Activated naive CD4-positive, alpha-beta T cell treated with anti-CD3 and anti-CD28 coated beads, Interleukin-2, amount 10 ng/mL, durations not matched to agents 5 hours and 36 hours (primary cell): ENCODE data around the gene DBX2. TPM values are rescaled to one million over a fixed set of nuclear protein-coding genes. Genes with fewer than 3 reads are reported as not detected.

Experiments used
- total RNA-seq, 2 experiments: library from RNA; stranded (reverse); gene quantifications; one replicate each; pipeline ENCODE4 v1.2.3, GENCODE V29; 2021

DBX2 gene
- total RNA-seq: not detected

GRCh38 chr12:45050751-45051571 lies at the start of gene DBX2:
Gene DBX2, minus strand, starts transcription at chr12:45051099. Its CDS starts 172 bp downstream, at chr12:45050927.

Other genes starting within 250 kb of the DBX2 start
- gene NELL2, start 174.8 kb downstream of the DBX2 start, total RNA-seq: 10 to 100 TPM; 71.9 to 81.6 TPM
- gene ANO6, start 165.0 kb upstream of the DBX2 start, total RNA-seq: 10 to 100 TPM; 24.6 to 24.9 TPM